HUDEP-2 (cell line): ENCODE results near the gene SMNDC1.
A peak's percentile ranks its signal among the peaks of the same experiment; 100 is the strongest.
"Not testable (repeated sequence)": the region's sequence is repeated elsewhere in the genome, so short reads cannot be mapped to it uniquely, and the experiment has no call there.

Experiments
- DNase-seq, 76 experiments: peaks; one replicate each; lab custom pipeline; 2025; ENCODE audit not compliant: unreplicated experiment in 76 of 76; lab: John Stamatoyannopoulos, UW

SMNDC1 gene

DNA sequence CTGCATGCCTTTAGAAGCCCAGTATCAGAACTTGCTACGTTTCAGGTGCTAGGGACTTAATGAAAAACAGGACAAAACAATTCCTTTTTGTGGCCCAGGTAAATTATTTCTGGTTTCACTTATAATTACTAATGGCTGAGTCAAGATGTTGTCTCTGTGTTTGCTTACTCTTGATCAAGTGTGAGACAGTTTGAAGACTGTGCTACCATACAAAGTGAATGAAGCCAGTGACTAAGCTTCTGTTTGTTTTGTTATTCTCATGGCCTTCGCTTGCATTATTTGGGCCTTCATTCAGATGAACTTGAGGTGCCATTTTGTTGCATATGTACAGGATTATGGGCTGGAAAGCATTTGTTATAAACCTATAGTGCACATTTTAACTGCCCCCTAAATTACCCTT, 17.9 kb downstream of the SMNDC1 start:
- DNase-seq: no peak

DNA sequence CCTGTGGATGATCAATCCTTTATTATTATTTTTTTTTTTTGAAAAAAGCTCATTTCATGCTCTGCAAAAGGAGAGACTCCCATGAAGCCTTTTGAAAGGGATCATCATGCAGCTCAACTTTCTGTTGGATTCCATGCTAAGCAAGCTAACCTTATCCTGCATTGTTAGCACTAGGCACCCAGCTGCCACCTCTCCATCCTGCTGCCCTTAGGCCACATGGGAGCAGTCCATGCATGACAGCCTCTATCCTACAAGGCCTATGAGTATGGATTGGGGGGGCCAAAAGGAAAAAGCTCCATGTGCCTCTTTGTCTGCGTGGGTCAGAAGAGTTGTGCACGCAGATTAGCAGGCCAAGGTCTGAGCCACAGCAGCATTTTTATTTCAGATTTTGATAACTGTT, 19.2 kb downstream of the SMNDC1 start:
- no peak for DNase-seq

DNA sequence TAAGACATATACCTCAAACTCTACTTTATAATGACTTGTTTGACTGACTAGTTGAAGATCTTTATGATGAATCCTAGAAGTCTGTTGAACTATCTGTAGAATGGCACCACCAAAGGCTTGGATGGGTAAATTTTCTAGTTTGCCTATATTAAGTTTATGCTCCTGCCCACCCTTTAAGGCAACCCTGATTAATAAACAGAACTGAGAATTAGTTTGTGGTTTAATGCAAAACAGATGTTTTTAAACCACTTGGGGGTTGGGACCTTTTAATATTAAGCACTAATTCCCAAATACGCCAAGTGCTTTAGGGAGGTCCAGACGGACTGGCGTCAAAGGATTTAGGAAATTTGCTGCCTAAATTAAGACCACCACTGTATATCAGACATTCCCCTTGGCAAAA, 20.5 kb downstream of the SMNDC1 start:
- DNase-seq: no peak

GRCh38 chr10:110279407-110279986, 25.2 kb downstream of the SMNDC1 start:
- DNase-seq: peak in 47 of 76 experiments; percentile 3 to 67 (median 34)

DNA sequence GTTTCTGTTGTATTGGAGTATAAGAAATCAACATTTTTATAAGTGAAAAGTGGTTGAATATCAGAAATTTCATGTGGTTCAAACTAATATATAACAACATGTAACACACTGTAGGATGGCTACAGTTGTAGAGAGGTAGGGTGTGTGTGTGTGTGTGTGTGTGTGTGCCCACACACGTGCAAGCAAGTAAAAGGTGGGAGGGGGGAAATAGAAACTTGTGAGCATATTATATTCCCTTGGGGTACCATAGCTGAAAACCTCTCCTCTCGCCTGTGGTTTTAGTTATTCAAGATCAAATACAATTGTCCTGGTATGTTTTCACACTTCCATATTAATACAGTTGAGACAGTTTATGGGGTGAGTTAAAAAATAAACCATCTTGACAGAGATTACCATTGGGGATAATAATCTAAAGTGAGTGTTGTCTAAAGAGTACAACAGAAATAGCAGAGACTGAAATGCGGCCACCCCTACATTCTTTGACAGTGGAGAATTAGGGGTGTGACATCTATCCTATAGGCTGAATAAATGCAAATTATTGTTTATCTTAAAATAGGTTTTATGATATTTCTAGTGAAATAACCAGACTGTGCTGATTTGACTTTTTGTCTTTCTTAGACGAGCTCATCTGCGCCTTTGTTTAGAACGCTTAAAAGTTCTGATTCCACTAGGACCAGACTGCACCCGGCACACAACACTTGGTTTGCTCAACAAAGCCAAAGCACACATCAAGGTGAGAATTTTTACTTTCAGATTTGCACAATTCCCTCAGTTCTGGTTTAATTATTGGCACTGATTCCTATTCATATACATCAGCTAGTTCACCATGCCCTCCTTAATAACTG, 25.9 kb downstream of the SMNDC1 start:
- DNase-seq: no peak

- no peak for DNase-seq
Measured at GRCh38 chr10:110277591-110277990, 27.1 kb downstream of the SMNDC1 start.

DNA sequence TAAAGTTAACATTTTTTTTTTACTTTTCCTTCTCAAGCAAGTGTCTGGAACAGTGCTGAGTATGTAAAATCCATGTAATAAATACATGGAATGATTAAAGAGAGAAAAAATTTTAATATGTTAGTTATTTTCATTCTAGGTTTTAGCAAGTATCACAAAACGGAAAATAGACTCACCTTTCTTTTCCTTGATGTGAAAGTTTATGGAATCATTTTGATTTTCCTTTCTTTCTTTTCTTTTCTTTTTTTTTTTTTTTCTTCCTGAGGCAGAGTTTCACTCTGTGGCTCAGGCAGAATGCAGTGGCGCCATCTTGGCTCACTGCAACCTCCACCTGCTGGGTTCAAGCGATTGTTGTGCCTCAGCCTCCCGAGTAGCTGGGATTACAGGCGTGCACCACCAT, 28.1 kb downstream of the SMNDC1 start:
- no peak for DNase-seq

- peak in 64 of 76 experiments; percentile 5 to 89 (median 62) for DNase-seq
Measured at GRCh38 chr10:110275128-110275729, 29.5 kb downstream of the SMNDC1 start.

- DNase-seq: no peak
Measured at GRCh38 chr10:110274647-110275046, 30.1 kb downstream of the SMNDC1 start.

GRCh38 chr10:110274072-110274627, 30.6 kb downstream of the SMNDC1 start:
- peak in 1 of 76 experiments; percentile 20 for DNase-seq

DNA sequence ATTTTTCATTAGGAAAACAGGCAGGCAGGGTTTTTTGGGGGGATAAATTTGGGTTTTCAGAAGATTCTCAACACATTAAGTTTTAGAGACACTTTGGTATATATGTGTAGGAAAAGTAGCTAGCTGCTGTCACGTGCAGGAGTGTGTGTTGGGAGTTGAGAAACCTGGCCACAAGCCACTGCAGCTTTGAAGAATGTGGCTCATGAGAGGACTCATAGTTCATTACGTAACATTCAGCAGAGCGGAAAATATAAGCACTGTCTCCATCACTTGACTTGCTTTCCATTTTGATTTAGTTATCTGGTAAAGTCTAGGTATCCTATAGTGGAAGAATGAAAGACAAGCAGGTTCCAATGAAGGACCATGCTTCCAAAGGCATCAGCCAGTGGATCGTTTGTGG, 31.2 kb downstream of the SMNDC1 start:
- peak in 39 of 76 experiments; percentile 2 to 57 (median 22) for DNase-seq

- not testable (repeated sequence) for DNase-seq
Measured at GRCh38 chr10:110272995-110273394, 31.7 kb downstream of the SMNDC1 start.

GRCh38 chr10:110269374-110270318, 35.1 kb downstream of the SMNDC1 start:
- no peak for DNase-seq

DNA sequence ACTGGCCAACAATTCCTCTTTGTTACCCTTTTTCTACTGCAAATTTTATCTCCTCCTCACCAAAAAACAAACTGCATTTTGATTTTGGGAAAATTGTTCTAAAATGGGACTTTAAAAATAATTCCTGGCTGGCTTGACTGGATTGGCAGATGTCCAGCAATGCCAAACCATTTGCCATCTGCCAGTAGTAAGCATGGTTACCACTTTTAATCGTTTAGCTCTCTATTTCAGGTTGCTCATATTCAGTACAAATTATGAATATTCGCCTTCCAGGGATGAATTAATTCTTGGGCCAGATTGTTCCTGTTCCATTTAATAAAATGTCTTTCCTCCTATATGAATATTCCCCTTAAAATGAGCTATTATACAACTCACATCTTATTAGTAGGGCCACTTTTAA, 35.7 kb downstream of the SMNDC1 start:
- peak in 3 of 76 experiments; percentile 1 to 49 (median 20) for DNase-seq

DNA sequence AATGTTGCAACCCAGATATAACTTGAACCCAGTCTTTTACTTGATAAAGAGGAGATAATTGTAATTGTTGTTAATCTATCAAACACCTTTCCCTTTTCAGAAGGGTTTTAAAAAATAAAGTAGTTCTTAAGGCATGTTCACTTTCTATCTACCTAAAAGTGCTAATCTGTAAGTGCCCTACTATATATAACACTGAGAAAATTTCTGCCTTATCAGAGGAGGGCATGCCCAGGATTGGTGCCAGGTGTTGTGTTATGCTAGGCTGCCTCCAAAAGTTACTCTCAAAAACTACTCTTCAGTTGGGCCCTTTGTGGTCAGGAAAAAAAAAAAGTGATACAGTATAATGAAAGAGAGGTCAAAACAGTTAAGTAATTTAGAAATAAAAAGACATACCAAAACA, 36.3 kb downstream of the SMNDC1 start:
- peak in 70 of 76 experiments; percentile 3 to 82 (median 46) for DNase-seq

DNA sequence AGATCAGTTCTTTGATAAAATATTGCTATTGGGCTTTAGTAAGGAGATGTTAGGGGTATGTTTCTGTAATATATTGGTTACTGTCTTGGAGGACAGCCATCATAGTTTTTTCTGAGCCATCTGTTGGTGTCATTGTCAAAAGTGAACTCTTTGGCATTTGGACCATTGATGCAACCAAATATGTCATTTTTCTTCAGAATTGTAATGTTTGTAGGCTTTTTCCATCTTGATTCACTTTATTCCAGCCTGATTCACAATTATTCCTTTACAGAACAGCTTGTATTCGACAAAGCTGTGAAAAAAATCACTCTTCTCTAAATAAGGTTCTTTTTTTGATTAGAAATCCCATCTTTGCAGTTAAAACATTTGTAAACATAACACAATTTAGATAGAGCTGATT, 37.4 kb downstream of the SMNDC1 start:
- no peak for DNase-seq

GRCh38 chr10:110265573-110266193, 39.0 kb downstream of the SMNDC1 start:
- no peak for DNase-seq

DNA sequence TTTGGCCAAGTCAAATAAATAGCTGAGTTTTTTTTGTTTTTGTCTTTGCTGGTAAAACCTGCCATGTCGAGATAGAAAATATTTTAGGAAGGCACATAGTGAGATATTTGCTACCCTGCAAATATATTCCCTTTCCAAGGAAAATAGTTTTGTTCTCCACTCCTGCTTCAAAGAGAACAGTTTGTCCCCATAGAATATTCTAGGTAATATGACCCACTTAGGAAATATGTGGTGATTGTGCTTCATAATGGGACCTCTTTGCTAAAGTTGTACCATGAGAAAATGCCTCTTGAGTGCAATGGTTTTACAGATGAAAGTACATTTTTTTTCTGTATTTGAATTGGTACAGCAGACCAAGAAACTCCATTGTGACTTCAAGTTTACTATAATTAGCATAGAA, 41.6 kb downstream of the SMNDC1 start:
- DNase-seq: no peak

DNA sequence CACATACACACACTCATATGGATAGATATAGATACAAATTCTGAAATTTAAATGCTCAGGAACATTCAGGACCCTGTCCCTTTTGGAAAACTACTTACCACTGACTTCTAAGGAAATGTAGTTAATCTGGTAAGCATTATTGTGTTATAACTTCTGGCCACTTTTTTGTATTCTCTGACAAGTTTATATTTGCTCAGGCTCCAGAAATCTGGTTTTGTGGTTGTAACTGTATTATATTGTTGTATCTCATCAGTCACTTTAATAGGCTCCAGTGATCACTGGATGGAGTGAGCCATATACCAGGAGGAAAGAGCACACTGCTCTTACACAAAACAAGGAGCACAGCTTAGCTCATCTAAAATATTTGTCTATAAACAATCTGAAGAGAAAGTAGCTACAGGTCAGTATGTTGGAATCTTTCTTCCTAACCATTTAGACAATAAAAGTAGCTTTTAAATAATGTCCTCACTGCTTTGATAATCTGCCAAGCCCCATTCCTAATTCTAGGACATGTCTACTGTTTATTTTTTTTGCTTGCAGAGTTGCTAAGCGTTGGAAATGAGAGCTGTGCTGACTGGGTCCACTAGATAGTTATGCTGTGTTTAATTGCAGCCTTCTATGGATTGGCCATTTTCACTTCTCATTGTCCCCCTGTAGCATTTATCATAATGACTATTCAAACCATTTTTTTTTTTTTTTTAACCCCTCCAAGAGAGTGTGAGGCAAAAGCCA, 43.8 kb downstream of the SMNDC1 start:
- no peak for DNase-seq
